Sigmoid colon (tissue), 4 donors: ENCODE measurements around the gene CNNM2.

Experiments
- CTCF ChIP-seq, 4 experiments: fragments of 450-650 bp in 3 of 4; fragments of 200-600 bp in 1 of 4; IDR thresholded peaks; one replicate each; pipeline ENCODE4 v1.5.1; 2016 to 2019; ENCODE audit warnings: antibody characterized with exemption in 4 of 4, mild to moderate bottlenecking in 3 of 4, moderate library complexity in 2 of 4
- POLR2AphosphoS5 ChIP-seq, 4 donors: sonication (generic); formaldehyde crosslinking; IDR thresholded peaks; one replicate each; pipeline ENCODE4 v1.6.1; 2017; ENCODE audit warnings: antibody characterized with exemption in 4 of 4

GRCh38 chr10:102935939-102936605 lies 18.0 kb downstream of the CNNM2 start:
- TF ChIP-seq CTCF (IDR thresholded peaks at IDR 0.05) (no peak), POLR2AphosphoS5 (IDR thresholded peaks at IDR 0.05) (no peak)
